GM12878 (cell line): ENCODE results near the gene MYO3B. TPM values are rescaled to one million over a fixed set of nuclear protein-coding genes. Genes with fewer than 3 reads are reported as not detected.
"Not testable (repeated sequence)": the region's sequence is repeated elsewhere in the genome, so short reads cannot be mapped to it uniquely, and the experiment has no call there.

Experiments
- ATAC-seq: fragments of 200-7000 bp; cut with Tn5 transposase; 3 replicates; pipeline ENCODE4 v1.9.1; 2020; ENCODE audit warnings: mild to moderate bottlenecking, moderate library complexity
- BruUV-seq: library from RNA; stranded (reverse); fragments of 400-500 nt; replicated peaks from 2 replicates; lab custom pipeline; 2021; lab: Mats Ljungman, UMichigan
- CTCF ChIA-PET: fragments of 300-600 bp; sonication (Branson Sonifier 250); formaldehyde crosslinking; extraction: SDS; loops from one replicate; lab custom pipeline; 2021; ENCODE audit warnings: inconsistent platforms; lab: Yijun Ruan, JAX
- POLR2A ChIA-PET: fragments of 350-600 bp; formaldehyde crosslinking; extraction: SDS; loops from one replicate; lab custom pipeline; 2021; ENCODE audit warnings: inconsistent platforms; lab: Charles Lee
- RAD21 ChIA-PET: fragments of 300-600 bp; sonication (Branson Sonifier 250); formaldehyde crosslinking; loops from one replicate; lab custom pipeline; 2023; ENCODE audit warnings: antibody characterized with exemption; ENCODE audit not compliant: unreplicated experiment; lab: Charles Lee
- SMC1A ChIA-PET: fragments of 300-600 bp; sonication (Branson Sonifier 250); formaldehyde crosslinking; loops from one replicate; lab custom pipeline; 2023; ENCODE audit not compliant: unreplicated experiment, uncharacterized antibody; lab: Charles Lee
- DNase-seq: peaks from one replicate; pipeline ENCODE4 v3.0.0-alpha.2; 2011; ENCODE audit warnings: low read depth, low spot score
- FAIRE-seq: peaks from 3 replicates; lab custom pipeline; 2011; peaks lifted over from hg19 to GRCh38; lab: Jason Lieb, UNC
- H2AFZ ChIP-seq: 2 replicates; pipeline ENCODE4 v1.6.0; 2011; ENCODE audit warnings: low read depth, low read length, control low read depth; ENCODE audit not compliant: control insufficient read depth
- H3K27ac ChIP-seq: 2 replicates; pipeline ENCODE4 v1.5.1; 2011; ENCODE audit warnings: control low read depth; ENCODE audit not compliant: control insufficient read depth, insufficient read depth
- H3K27me3 ChIP-seq, 2 experiments: replicated peaks in 1 of 2; 2 replicates each; pipeline versions ENCODE4 v1.6.0 to v1.6.1; 2011; ENCODE audit warnings: low read length in 1 of 2; ENCODE audit not compliant: control insufficient read depth in 2 of 2, insufficient read depth in 2 of 2
- H3K36me3 ChIP-seq, 2 experiments: 2 replicates each; pipeline ENCODE4 v1.5.1; 2011; ENCODE audit warnings: low read length in 1 of 2; ENCODE audit not compliant: control insufficient read depth in 2 of 2, insufficient read depth in 2 of 2
- H3K4me1 ChIP-seq: 2 replicates; pipeline ENCODE4 v1.6.1; 2011; ENCODE audit warnings: mild to moderate bottlenecking, low read length, moderate library complexity, mixed read lengths; ENCODE audit not compliant: control insufficient read depth, insufficient read depth
- H3K4me2 ChIP-seq: 2 replicates; pipeline ENCODE4 v1.6.0; 2011; ENCODE audit warnings: control low read depth; ENCODE audit not compliant: control insufficient read depth, insufficient read depth
- H3K4me3 ChIP-seq: fragments of 200-600 bp; sonication (generic); 2 replicates; pipeline ENCODE4 v1.5.1; 2016
- H3K79me2 ChIP-seq: 2 replicates; pipeline ENCODE4 v1.6.0; 2011; ENCODE audit warnings: low read length; ENCODE audit not compliant: control insufficient read depth, insufficient read depth
- H3K9ac ChIP-seq: 2 replicates; pipeline ENCODE4 v1.8.0; 2011; ENCODE audit warnings: low read length, control low read depth, mixed read lengths; ENCODE audit not compliant: control insufficient read depth, insufficient read depth
- H3K9me3 ChIP-seq: replicated peaks from 3 replicates; pipeline ENCODE4 v1.5.1; 2011; ENCODE audit warnings: mild to moderate bottlenecking, low read length; ENCODE audit not compliant: control insufficient read depth, insufficient read depth
- H4K20me1 ChIP-seq: 2 replicates; pipeline ENCODE4 v1.6.0; 2011; ENCODE audit not compliant: control insufficient read depth, insufficient read depth
- BMI1 ChIP-seq: fragments of 450-650 bp; IDR thresholded peaks from 2 replicates; pipeline ENCODE4 v1.6.1; 2016; ENCODE audit warnings: mild to moderate bottlenecking, moderate library complexity, borderline replicate concordance
- CREM ChIP-seq: IDR thresholded peaks from 2 replicates; pipeline ENCODE4 v1.6.1; 2014; ENCODE audit warnings: antibody characterized with exemption, low read depth
- FOXM1 ChIP-seq: IDR thresholded peaks from 2 replicates; pipeline ENCODE4 v1.6.1; 2012; ENCODE audit warnings: low read depth, mild to moderate bottlenecking, inconsistent platforms, low read length, moderate library complexity
- IRF4 ChIP-seq: IDR thresholded peaks from 2 replicates; pipeline ENCODE4 v1.6.1; 2011; ENCODE audit warnings: low read depth, low read length
- KLF5 ChIP-seq: fragments of 450-650 bp; IDR thresholded peaks from 2 replicates; pipeline ENCODE4 v1.6.1; 2014; ENCODE audit warnings: mild to moderate bottlenecking; ENCODE audit not compliant: partially characterized antibody
- NFIC ChIP-seq: IDR thresholded peaks from 2 replicates; pipeline ENCODE4 v1.6.1; 2012; ENCODE audit warnings: low read depth, mild to moderate bottlenecking, inconsistent platforms, low read length, moderate library complexity
- NFYB ChIP-seq: IDR thresholded peaks from 2 replicates; pipeline ENCODE4 v1.6.1; 2011; ENCODE audit warnings: low read depth, mild to moderate bottlenecking, low read length, improper control_type of control experiment, moderate library complexity; ENCODE audit not compliant: insufficient read depth
- SIX5 ChIP-seq: IDR thresholded peaks from 2 replicates; pipeline ENCODE4 v1.6.1; 2011; ENCODE audit warnings: mild to moderate bottlenecking, low read depth, low read length, moderate library complexity; ENCODE audit not compliant: severe bottlenecking
- SRF ChIP-seq, 2 experiments: IDR thresholded peaks; 2 replicates each; pipeline ENCODE4 v1.6.1; 2011; ENCODE audit warnings: low read depth in 2 of 2, low read length in 2 of 2, mild to moderate bottlenecking in 1 of 2, moderate library complexity in 1 of 2
- TBL1XR1 ChIP-seq: IDR thresholded peaks from 2 replicates; pipeline ENCODE4 v1.6.1; 2012; ENCODE audit warnings: low read depth, low read length, improper control_type of control experiment
- TCF3 ChIP-seq: IDR thresholded peaks from 2 replicates; pipeline ENCODE4 v1.6.1; 2012; ENCODE audit warnings: low read depth, mild to moderate bottlenecking, low read length, borderline replicate concordance; ENCODE audit not compliant: insufficient read depth
- WGBS: methylation state at CpG from one replicate; pipeline ENCODE4 v1.1.6; 2016; ENCODE audit warnings: low lambda C conversion rate; ENCODE audit not compliant: insufficient replicate concordance, insufficient coverage; ENCODE audit errors: missing lambda C conversion rate; 5-methylcytosine and 5-hydroxymethylcytosine counted together
- in situ Hi-C: fragments of 300-500 bp; cut with MboI; formaldehyde crosslinking; loops from 9 replicates; pipeline ENCODE4 v1.14.3; 2018; ENCODE audit warnings: mixed read lengths
- intact Hi-C: fragments of 100-400 bp; cut with micrococcal nuclease; formaldehyde crosslinking; loops from one replicate; pipeline ENCODE4 v1.14.2; 2022; ENCODE audit not compliant: unreplicated experiment
- polyA plus RNA-seq, 11 experiments: library from polyadenylated mRNA; depleted of rRNA in 4 of 11; unstranded in 6 of 11; stranded (reverse) in 5 of 11; fragments of >200 nt; fragmentation: Nextera tagmentation in 4 of 11; fragmentation: Illumina TruSeq in 1 of 11; extraction: Ambion mirVana in 4 of 11; extraction: Trizol in 1 of 11; gene quantifications; 1 replicate in 1 of 11; 2 replicates in 10 of 11; pipeline versions ENCODE4 v1.2.1 to v1.2.3, GENCODE V29; 2011 to 2016; ENCODE audit warnings: inconsistent platforms in 2 of 11, missing spikeins in 2 of 11, low read depth in 1 of 11
- total RNA-seq, 4 experiments: library from RNA; depleted of rRNA in 3 of 4; stranded (reverse); fragments of >200 nt in 3 of 4; fragmentation: Illumina TruSeq in 1 of 4; extraction: Trizol in 1 of 4; gene quantifications; 2 replicates each; pipeline versions ENCODE4 v1.2.1 to v1.2.3, GENCODE V29; 2013 to 2021
- TF ChIP-seq, protein P1 (sequence below): fragments of 450-650 bp; IDR thresholded peaks from 2 replicates; pipeline ENCODE4 v1.6.1; 2016; ENCODE audit warnings: mild to moderate bottlenecking
- TF ChIP-seq, protein P2 (sequence below): fragments of 450-650 bp; formaldehyde crosslinking; IDR thresholded peaks from 2 replicates; pipeline ENCODE4 v1.5.0; 2022; ENCODE audit warnings: mild to moderate bottlenecking, missing genetic modification characterization
- TF ChIP-seq, protein P3 (sequence below): IDR thresholded peaks from 2 replicates; pipeline ENCODE4 v1.6.1; 2012; ENCODE audit warnings: low read depth, low read length, improper control_type of control experiment
- TF ChIP-seq, protein P4 (sequence below): IDR thresholded peaks from 2 replicates; pipeline ENCODE4 v1.6.1; 2012; ENCODE audit warnings: low read length, inconsistent platforms

The MYO3B gene
- total and polyA plus RNA-seq, 10 of the 15 experiments (the other 5 are each of a cell fraction or from before 2014, with no cell fraction given), result 1.1 to 7.1 (median 2.1) TPM

DNA sequence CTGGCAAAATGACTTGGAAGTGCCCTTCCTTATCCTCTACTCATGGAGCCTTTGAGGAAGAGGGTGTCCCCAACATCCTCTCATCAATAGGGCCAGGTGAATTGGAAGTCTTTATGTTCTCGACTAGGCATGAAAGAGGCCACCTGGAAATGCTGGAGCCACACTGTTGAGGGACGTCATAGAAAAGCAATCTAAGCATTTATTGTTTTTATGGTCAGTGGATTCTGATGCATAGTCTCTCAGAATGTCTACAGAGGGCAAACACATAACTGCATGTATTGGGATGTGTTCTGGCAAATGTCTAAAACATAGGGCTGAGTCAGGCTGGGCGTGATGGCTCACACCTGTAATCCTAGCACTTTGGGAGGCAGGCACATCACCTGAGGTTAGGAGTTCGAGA, 290.6 kb downstream of the MYO3B start:
- 19% methylated on average over 4 of the region's 4 CpGs for WGBS

DNA sequence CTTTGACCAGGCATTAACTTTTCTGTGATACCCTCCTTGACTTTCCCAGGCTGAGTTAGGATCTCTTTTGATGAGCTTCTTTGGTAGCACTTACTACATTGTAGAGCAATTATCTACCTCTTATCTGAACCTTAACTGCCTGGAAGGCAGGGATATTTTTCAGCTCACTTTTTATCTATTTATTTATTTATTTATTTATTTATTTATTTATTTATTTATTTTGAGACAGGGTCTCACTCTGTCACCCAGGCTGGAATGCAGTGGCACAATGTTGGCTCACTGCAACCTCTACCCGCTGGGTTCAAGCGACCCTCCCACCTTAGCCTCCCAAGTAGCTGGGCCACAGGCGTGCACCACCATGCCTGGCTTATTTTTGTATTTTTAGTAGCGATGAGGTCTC, 294.6 kb downstream of the MYO3B start:
- H3K4me1 ChIP-seq, in situ Hi-C loops, H4K20me1 ChIP-seq, ATAC-seq, H3K36me3 ChIP-seq, H3K4me3 ChIP-seq, BruUV-seq, H3K4me2 ChIP-seq, H3K9me3 ChIP-seq, H3K27ac ChIP-seq, RAD21 ChIA-PET, FAIRE-seq, POLR2A ChIA-PET, H3K9ac ChIP-seq, DNase-seq, H3K27me3 ChIP-seq, H3K79me2 ChIP-seq, H2AFZ ChIP-seq, intact Hi-C loops: not testable (repeated sequence)
- CTCF ChIA-PET, result interaction anchor here (1.0 to 1.5 kb wide), 2 partner anchors 63 to 340 kb away, joined by 3 to 6 read pairs; no protein-coding TSS in a partner anchor
- 55% methylated on average over 4 of the region's 4 CpGs for WGBS
- SMC1A ChIA-PET, result interaction anchor here (1.0 to 1.5 kb wide), 4 partner anchors 14 to 209 kb away, joined by 3 read pairs; no protein-coding TSS in a partner anchor

More for the DNA sequence above, 290.6 kb downstream of the MYO3B start:
- H3K36me3 ChIP-seq, result no peaks in the 10 kb centered on the region
- POLR2A ChIA-PET, result no interaction called here
- H3K9me3 ChIP-seq, result no peaks in the 10 kb centered on the region
- no peak for FAIRE-seq
- in situ Hi-C loops (no loop called here), intact Hi-C loops (no loop called here)
- no peak overlapping the region for H3K4me3 ChIP-seq
- no peaks in the 10 kb centered on the region for H3K27me3 ChIP-seq
- no peak overlapping the region for H3K27ac ChIP-seq
- no peak overlapping the region for H3K9ac ChIP-seq
- no peak overlapping the region for H2AFZ ChIP-seq
- no TSS peak for BruUV-seq
- TF ChIP-seq IRF4 (no peak), TBL1XR1 (no peak), NFIC (no peak), NFYB (no peak), SIX5 (no peak), BMI1 (no peak), TCF3 (no peak), FOXM1 (no peak), CREM (no peak), SRF (IDR thresholded peaks at IDR 0.05; ENCODE audit: low read depth in 2 of 2, low read length in 2 of 2) (no peak), KLF5 (no peak)
- TF ChIP-seq, protein P1, sequence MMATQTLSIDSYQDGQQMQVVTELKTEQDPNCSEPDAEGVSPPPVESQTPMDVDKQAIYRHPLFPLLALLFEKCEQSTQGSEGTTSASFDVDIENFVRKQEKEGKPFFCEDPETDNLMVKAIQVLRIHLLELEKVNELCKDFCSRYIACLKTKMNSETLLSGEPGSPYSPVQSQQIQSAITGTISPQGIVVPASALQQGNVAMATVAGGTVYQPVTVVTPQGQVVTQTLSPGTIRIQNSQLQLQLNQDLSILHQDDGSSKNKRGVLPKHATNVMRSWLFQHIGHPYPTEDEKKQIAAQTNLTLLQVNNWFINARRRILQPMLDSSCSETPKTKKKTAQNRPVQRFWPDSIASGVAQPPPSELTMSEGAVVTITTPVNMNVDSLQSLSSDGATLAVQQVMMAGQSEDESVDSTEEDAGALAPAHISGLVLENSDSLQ, result no peak
- TF ChIP-seq, protein P2, sequence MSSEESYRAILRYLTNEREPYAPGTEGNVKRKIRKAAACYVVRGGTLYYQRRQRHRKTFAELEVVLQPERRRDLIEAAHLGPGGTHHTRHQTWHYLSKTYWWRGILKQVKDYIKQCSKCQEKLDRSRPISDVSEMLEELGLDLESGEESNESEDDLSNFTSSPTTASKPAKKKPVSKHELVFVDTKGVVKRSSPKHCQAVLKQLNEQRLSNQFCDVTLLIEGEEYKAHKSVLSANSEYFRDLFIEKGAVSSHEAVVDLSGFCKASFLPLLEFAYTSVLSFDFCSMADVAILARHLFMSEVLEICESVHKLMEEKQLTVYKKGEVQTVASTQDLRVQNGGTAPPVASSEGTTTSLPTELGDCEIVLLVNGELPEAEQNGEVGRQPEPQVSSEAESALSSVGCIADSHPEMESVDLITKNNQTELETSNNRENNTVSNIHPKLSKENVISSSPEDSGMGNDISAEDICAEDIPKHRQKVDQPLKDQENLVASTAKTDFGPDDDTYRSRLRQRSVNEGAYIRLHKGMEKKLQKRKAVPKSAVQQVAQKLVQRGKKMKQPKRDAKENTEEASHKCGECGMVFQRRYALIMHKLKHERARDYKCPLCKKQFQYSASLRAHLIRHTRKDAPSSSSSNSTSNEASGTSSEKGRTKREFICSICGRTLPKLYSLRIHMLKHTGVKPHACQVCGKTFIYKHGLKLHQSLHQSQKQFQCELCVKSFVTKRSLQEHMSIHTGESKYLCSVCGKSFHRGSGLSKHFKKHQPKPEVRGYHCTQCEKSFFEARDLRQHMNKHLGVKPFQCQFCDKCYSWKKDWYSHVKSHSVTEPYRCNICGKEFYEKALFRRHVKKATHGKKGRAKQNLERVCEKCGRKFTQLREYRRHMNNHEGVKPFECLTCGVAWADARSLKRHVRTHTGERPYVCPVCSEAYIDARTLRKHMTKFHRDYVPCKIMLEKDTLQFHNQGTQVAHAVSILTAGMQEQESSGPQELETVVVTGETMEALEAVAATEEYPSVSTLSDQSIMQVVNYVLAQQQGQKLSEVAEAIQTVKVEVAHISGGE, result no peak
- TF ChIP-seq, protein P3, sequence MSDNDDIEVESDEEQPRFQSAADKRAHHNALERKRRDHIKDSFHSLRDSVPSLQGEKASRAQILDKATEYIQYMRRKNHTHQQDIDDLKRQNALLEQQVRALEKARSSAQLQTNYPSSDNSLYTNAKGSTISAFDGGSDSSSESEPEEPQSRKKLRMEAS, result no peak
- TF ChIP-seq, protein P4, sequence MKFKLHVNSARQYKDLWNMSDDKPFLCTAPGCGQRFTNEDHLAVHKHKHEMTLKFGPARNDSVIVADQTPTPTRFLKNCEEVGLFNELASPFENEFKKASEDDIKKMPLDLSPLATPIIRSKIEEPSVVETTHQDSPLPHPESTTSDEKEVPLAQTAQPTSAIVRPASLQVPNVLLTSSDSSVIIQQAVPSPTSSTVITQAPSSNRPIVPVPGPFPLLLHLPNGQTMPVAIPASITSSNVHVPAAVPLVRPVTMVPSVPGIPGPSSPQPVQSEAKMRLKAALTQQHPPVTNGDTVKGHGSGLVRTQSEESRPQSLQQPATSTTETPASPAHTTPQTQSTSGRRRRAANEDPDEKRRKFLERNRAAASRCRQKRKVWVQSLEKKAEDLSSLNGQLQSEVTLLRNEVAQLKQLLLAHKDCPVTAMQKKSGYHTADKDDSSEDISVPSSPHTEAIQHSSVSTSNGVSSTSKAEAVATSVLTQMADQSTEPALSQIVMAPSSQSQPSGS, result no peak
- SMC1A ChIA-PET, result no interaction called here
- CTCF ChIA-PET, result no interaction called here
- ATAC-seq, result no peak
- no peaks in the 10 kb centered on the region for H3K4me1 ChIP-seq
- no peaks in the 10 kb centered on the region for H4K20me1 ChIP-seq
- H3K4me2 ChIP-seq, result no peak overlapping the region
- no peak for DNase-seq
- RAD21 ChIA-PET, result no interaction called here
- no peaks in the 10 kb centered on the region for H3K79me2 ChIP-seq
